CD4-positive, CD25-positive, alpha-beta regulatory T cell (primary cell): Measurements from ENCODE around the gene ATP13A3. TPM values are rescaled to one million over a fixed set of nuclear protein-coding genes. Genes with fewer than 3 reads are reported as not detected.
A peak's percentile ranks its signal among the peaks of the same experiment; 100 is the strongest.
"Not testable (repeated sequence)": the region's sequence is repeated elsewhere in the genome, so short reads cannot be mapped to it uniquely, and the experiment has no call there.

ENCODE experiments used
- ATAC-seq, 2 donors: fragments of 150-1000 bp; cut with Tn5 transposase; one replicate each; pipeline ENCODE4 v1.10.0; 2021; ENCODE audit warnings: low read depth in 2 of 2, moderate number of reproducible peaks in 2 of 2, moderate library complexity in 1 of 2
- DNase-seq, 3 donors: peaks; one replicate each; pipeline versions ENCODE4 v3.0.0 to v3.0.0-alpha.2; 2012 to 2022; ENCODE audit warnings: mixed read lengths in 1 of 3
- H3K27ac ChIP-seq: one replicate; pipeline ENCODE4 v1.7.0; 2013; ENCODE audit warnings: mild to moderate bottlenecking, low read length; ENCODE audit not compliant: insufficient read depth, poor library complexity, severe bottlenecking
- H3K27me3 ChIP-seq: one replicate; pipeline ENCODE4 v1.7.0; 2013; ENCODE audit warnings: low read length; ENCODE audit not compliant: control insufficient read depth, insufficient read depth
- H3K36me3 ChIP-seq: one replicate; pipeline ENCODE4 v1.7.0; 2013; ENCODE audit warnings: mild to moderate bottlenecking, low read length, moderate library complexity; ENCODE audit not compliant: control insufficient read depth, insufficient read depth
- H3K4me1 ChIP-seq: 2 replicates; pipeline ENCODE4 v1.7.0; 2013; ENCODE audit warnings: mild to moderate bottlenecking, low read length; ENCODE audit not compliant: insufficient read depth, control insufficient read depth, poor library complexity, severe bottlenecking
- H3K4me3 ChIP-seq: one replicate; pipeline ENCODE4 v1.7.0; 2013; ENCODE audit warnings: low read depth, mild to moderate bottlenecking, low read length, moderate library complexity
- H3K9me3 ChIP-seq, 2 experiments: 1 replicate in 1 of 2; 2 replicates in 1 of 2; pipeline ENCODE4 v1.7.0; 2013; ENCODE audit warnings: low read length in 2 of 2, mild to moderate bottlenecking in 1 of 2, moderate library complexity in 1 of 2; ENCODE audit not compliant: control insufficient read depth in 2 of 2
- H3K27ac Mint-ChIP-seq, 3 donors: one replicate each; pipeline ENCODE4 v1.8.0; 2020 to 2022; ENCODE audit warnings: mild to moderate bottlenecking in 3 of 3, mixed read lengths in 3 of 3, moderate library complexity in 2 of 3
- H3K27me3 Mint-ChIP-seq: one replicate; pipeline ENCODE4 v1.8.0; 2022; ENCODE audit warnings: mild to moderate bottlenecking, mixed read lengths
- H3K36me3 Mint-ChIP-seq: one replicate; pipeline ENCODE4 v1.8.0; 2020; ENCODE audit warnings: mixed read lengths
- H3K4me1 Mint-ChIP-seq, 4 donors: one replicate each; pipeline ENCODE4 v1.8.0; 2020 to 2022; ENCODE audit warnings: mixed read lengths in 4 of 4, mild to moderate bottlenecking in 1 of 4
- H3K4me3 Mint-ChIP-seq, 4 donors: one replicate each; pipeline ENCODE4 v1.8.0; 2020 to 2022; ENCODE audit warnings: mild to moderate bottlenecking in 4 of 4, mixed read lengths in 4 of 4, moderate library complexity in 3 of 4
- H3K9me3 Mint-ChIP-seq, 7 donors: one replicate each; pipeline ENCODE4 v1.8.0; 2020 to 2022; ENCODE audit warnings: mixed read lengths in 7 of 7, mild to moderate bottlenecking in 3 of 7, moderate library complexity in 2 of 7
- polyA plus RNA-seq, 4 donors: library from polyadenylated mRNA; unstranded; fragments of 300-500 nt; fragmentation: Illumina TruSeq; gene quantifications; one replicate each; pipeline ENCODE4 v1.2.3, GENCODE V29; 2021
- total RNA-seq: library from RNA; stranded (reverse); gene quantifications from one replicate; pipeline ENCODE4 v1.2.3, GENCODE V29; 2022

ATP13A3 gene
- total and polyA plus RNA-seq, 5 donors from 2014 or later: 8.6 to 114 (median 16.0) TPM

DNA sequence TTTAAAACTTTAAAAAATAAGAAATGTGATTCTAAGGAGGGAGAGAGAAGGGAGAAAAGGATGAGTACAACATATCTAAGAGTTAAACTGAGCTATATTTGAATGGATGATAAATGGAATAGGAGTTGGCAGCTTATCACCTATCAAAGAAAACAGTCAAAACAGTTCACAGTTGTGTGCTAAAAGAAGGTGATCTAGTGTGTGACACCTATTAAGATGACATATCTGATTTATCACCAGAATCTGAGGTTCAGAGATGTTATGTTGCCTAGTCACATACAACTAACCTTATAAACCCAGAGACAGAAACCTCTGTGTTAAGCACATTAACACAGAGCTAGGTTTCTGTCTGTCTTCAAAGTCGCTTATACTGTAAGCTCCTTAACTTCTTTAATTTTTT is 3.0 kb downstream of the ATP13A3 start:
- peak in 1 of 3 donors; percentile 29 for DNase-seq
- Mint-ChIP-seq H3K4me1 (peaks cover 38 to 74% (median 52%) of the 10 kb centered on the region in 4 donors), H3K9me3 (no peaks in the 10 kb centered on the region), H3K4me3 (peak overlapping the region in 2 of 4 donors; percentile 69 to 94), H3K36me3 (peaks cover 4% of the 10 kb centered on the region), H3K27ac (peak overlapping the region in 1 of 3 donors; percentile 94), H3K27me3 (peaks cover 11% of the 10 kb centered on the region)
- Histone ChIP-seq H3K4me3 (peak overlapping the region; percentile 88), H3K9me3 (no peaks in the 10 kb centered on the region), H3K27ac (peak overlapping the region; percentile 83), H3K27me3 (no peaks in the 10 kb centered on the region), H3K36me3 (no peaks in the 10 kb centered on the region), H3K4me1 (peaks cover 46% of the 10 kb centered on the region)
- ATAC-seq: no peak

DNA sequence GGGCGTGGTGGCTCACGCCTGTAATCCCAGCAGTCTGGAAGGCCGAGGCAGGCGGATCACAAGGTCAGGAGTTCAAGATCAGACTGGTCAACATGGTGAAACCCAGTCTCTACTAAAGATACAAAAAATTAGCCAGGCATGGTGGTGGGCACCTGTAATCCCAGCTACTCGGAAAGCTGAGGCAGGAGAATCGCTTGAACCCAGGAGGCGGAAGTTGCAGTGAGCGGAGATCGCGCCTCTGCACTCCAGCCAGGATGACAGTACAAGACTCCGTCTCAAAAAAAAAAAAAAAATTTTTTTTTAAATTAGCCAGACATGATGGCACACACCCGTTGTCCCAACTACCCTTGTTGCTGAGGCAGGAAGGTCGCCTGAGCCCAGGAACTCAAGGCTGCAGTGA is 4.0 kb downstream of the ATP13A3 start:
- not testable (repeated sequence) for H3K27ac Mint-ChIP-seq, H3K4me3 ChIP-seq, H3K9me3 Mint-ChIP-seq, H3K36me3 Mint-ChIP-seq, ATAC-seq, H3K9me3 ChIP-seq, H3K27me3 ChIP-seq, H3K36me3 ChIP-seq, DNase-seq, H3K27ac ChIP-seq
- Mint-ChIP-seq H3K27me3 (peaks cover 11% of the 10 kb centered on the region), H3K4me3 (peak overlapping the region in 2 of 4 donors; percentile 36 to 53), H3K4me1 (peaks cover 32 to 63% (median 45%) of the 10 kb centered on the region in 4 donors)
- peaks cover 40% of the 10 kb centered on the region for H3K4me1 ChIP-seq

DNA sequence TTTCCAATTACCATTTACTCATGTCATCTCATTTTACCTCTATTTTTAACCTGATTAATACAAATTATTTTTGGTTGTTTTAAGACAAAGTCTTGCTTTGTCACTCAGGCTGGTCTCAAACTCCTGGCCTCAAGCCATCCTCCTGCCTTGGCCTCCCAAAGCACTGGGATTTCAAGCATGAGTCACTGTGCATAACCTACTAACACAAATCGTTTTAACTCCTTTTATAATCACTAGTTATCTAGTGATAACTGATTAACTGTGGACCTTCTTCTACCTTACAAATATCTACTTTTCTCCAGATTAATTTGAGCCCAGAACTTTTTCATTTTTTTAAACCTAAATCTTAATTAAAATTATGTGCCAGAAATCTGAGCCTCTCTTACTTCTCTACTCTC is 4.6 kb downstream of the ATP13A3 start:
- Histone ChIP-seq H3K27ac (no peak overlapping the region), H3K4me1 (peaks cover 34% of the 10 kb centered on the region), H3K36me3 (peaks cover 11% of the 10 kb centered on the region), H3K9me3 (no peaks in the 10 kb centered on the region), H3K4me3 (no peak overlapping the region), H3K27me3 (no peaks in the 10 kb centered on the region)
- peaks cover 4% of the 10 kb centered on the region for H3K36me3 Mint-ChIP-seq
- H3K27ac Mint-ChIP-seq: peak overlapping the region in 2 of 3 donors; percentile 8 to 26
- DNase-seq (no peak), ATAC-seq (no peak)
- peaks cover 31 to 57% (median 42%) of the 10 kb centered on the region in 4 donors for H3K4me1 Mint-ChIP-seq
- no peaks in the 10 kb centered on the region for H3K9me3 Mint-ChIP-seq
- peaks cover 9% of the 10 kb centered on the region for H3K27me3 Mint-ChIP-seq
- H3K4me3 Mint-ChIP-seq: peak overlapping the region in 3 of 4 donors; percentile 12 to 73 (median 53)

DNA sequence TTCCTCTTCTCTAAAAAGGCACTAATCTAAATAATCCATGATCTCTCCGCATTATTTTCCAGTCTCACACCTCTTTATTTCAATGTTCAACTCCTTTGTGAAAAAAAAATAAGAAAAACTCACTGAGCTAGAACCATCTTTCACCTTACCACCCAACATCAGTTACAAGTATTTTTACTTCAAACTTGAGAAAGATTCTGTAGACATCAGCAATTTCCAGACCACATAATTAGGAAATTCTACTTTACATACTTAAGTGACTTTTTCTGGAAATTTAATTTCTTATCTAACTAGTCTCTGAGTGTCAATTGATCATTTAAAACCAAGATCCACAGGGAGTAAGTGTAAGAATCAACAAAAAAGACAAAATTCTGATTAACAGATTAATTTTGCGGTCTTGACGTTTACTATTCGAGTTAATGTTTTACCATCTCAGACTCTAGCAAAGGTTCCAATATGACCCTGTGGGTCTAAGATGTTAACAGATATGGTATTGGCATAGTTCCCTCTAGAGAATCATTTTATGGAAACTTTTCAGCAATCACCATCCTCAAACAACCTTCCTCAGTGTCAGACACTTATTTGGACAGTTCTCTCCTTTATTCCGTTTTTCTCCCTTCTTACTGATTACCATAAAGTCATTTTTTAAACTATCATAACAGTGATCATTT is 5.1 kb downstream of the ATP13A3 start:
- Histone ChIP-seq H3K27me3 (no peaks in the 10 kb centered on the region), H3K9me3 (no peaks in the 10 kb centered on the region), H3K4me3 (peak overlapping the region; percentile 16), H3K27ac (no peak overlapping the region), H3K36me3 (peaks cover 11% of the 10 kb centered on the region), H3K4me1 (peaks cover 32% of the 10 kb centered on the region)
- Mint-ChIP-seq H3K9me3 (no peaks in the 10 kb centered on the region), H3K36me3 (peaks cover 4% of the 10 kb centered on the region), H3K4me3 (peak overlapping the region in 3 of 4 donors; percentile 48 to 73 (median 52)), H3K27ac (peak overlapping the region in 2 of 3 donors; percentile 8 to 18), H3K4me1 (peaks cover 29 to 53% (median 41%) of the 10 kb centered on the region in 4 donors), H3K27me3 (peaks cover 7% of the 10 kb centered on the region)
- no peak for DNase-seq
- ATAC-seq: no peak

DNA sequence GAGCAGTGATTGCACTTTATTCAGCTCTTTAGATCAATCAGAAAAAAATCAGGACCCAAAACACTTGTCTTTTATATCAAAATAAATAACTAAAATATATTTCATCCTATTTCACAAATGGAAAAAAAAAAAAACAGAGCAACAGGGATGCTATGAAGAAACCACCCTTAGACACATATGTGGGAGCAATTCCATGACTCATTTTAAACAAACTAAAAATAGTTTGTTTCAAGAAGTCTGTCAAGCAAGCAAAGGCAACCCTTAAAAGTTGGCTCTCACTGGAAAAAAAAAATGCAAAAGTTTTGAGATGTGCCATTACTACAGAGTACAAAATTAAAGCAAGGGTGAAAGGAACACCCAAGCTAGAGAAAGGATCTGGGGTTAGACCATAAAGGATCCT is 5.7 kb downstream of the ATP13A3 start:
- peak overlapping the region in 1 of 4 donors; percentile 48 for H3K4me3 Mint-ChIP-seq
- H3K27me3 Mint-ChIP-seq: peaks cover 7% of the 10 kb centered on the region
- Histone ChIP-seq H3K4me1 (peaks cover 32% of the 10 kb centered on the region), H3K4me3 (peak overlapping the region; percentile 16), H3K27me3 (no peaks in the 10 kb centered on the region), H3K36me3 (peaks cover 11% of the 10 kb centered on the region), H3K9me3 (no peaks in the 10 kb centered on the region), H3K27ac (no peak overlapping the region)
- no peak overlapping the region for H3K27ac Mint-ChIP-seq
- DNase-seq: no peak
- ATAC-seq: no peak
- H3K9me3 Mint-ChIP-seq: no peaks in the 10 kb centered on the region
- peaks cover 29 to 53% (median 41%) of the 10 kb centered on the region in 4 donors for H3K4me1 Mint-ChIP-seq
- H3K36me3 Mint-ChIP-seq: peaks cover 4% of the 10 kb centered on the region

DNA sequence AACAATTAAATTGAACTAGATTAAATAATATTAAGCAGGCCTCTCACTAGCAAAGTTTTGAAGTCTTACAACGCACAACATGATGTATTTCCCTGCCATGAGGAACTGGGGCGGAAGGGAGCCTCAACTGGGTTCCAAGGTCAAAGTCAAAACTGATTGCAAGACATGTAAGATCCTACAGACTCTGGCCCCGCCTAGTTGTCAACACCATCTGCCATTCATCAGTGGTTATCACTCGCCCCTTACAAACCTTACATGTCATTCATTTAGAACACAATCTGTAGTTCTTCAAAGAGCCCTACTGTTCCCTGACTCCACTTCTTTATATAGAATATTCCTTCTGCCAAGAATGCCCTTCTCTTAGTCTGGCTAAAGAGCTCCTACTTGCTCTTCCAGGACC is 10.0 kb downstream of the ATP13A3 start:
- Mint-ChIP-seq H3K27me3 (no peaks in the 10 kb centered on the region), H3K4me3 (no peak overlapping the region), H3K4me1 (peaks cover 20 to 43% (median 39%) of the 10 kb centered on the region in 4 donors), H3K27ac (no peak overlapping the region), H3K9me3 (no peaks in the 10 kb centered on the region), H3K36me3 (peaks cover 4% of the 10 kb centered on the region)
- H3K4me3 ChIP-seq: no peak overlapping the region
- peaks cover 12% of the 10 kb centered on the region for H3K36me3 ChIP-seq
- no peak overlapping the region for H3K27ac ChIP-seq
- no peaks in the 10 kb centered on the region for H3K9me3 ChIP-seq
- no peaks in the 10 kb centered on the region for H3K27me3 ChIP-seq
- DNase-seq: no peak
- H3K4me1 ChIP-seq: peaks cover 6% of the 10 kb centered on the region
- ATAC-seq: no peak

DNA sequence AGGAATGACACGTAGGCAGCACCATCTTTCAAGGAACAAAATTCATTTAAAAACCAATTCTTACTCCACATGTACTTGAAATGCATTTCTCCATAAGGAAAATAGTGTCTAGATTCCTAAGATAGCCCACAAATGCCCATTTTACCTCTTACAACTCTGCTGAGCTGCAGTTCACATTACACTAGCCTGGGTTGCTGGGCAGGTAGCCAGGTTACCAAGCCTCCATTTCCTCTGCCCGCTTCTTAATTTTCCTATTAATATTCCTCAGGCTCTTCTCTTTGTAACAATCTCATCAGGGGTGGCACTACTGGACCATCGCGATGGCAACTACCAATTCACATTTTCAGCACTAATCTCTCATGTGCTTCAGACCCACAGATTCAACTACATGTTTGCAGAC is 10.8 kb downstream of the ATP13A3 start:
- H3K36me3 Mint-ChIP-seq: no peaks in the 10 kb centered on the region

More for the DNA sequence above, 10.8 kb downstream of the ATP13A3 start:
- Histone ChIP-seq H3K4me3 (no peak overlapping the region), H3K36me3 (peaks cover 15% of the 10 kb centered on the region), H3K4me1 (peaks cover 5% of the 10 kb centered on the region), H3K27ac (no peak overlapping the region), H3K27me3 (no peaks in the 10 kb centered on the region), H3K9me3 (no peaks in the 10 kb centered on the region)
- ATAC-seq: no peak
- peak overlapping the region in 1 of 3 donors; percentile 24 for H3K27ac Mint-ChIP-seq
- H3K4me1 Mint-ChIP-seq: peaks cover 15 to 38% (median 33%) of the 10 kb centered on the region in 4 donors
- no peak overlapping the region for H3K4me3 Mint-ChIP-seq
- DNase-seq: no peak
- H3K9me3 Mint-ChIP-seq: no peaks in the 10 kb centered on the region
- no peaks in the 10 kb centered on the region for H3K27me3 Mint-ChIP-seq
